HUES6 (cell line): ENCODE data around the gene PPT1.

Source experiments
- H3K27ac ChIP-seq: 2 replicates; pipeline ENCODE4 v1.7.0; 2013; ENCODE audit warnings: low read depth, mild to moderate bottlenecking, low read length, inconsistent platforms
- H3K27me3 ChIP-seq: 2 replicates; pipeline ENCODE4 v1.6.1; 2013; ENCODE audit warnings: low read length; ENCODE audit not compliant: control insufficient read depth, insufficient read depth
- H3K36me3 ChIP-seq: 2 replicates; pipeline ENCODE4 v1.6.1; 2013; ENCODE audit warnings: low read length; ENCODE audit not compliant: control insufficient read depth, insufficient read depth
- H3K4me1 ChIP-seq: 2 replicates; pipeline ENCODE4 v1.6.1; 2013; ENCODE audit warnings: low read length; ENCODE audit not compliant: control insufficient read depth, insufficient read depth
- H3K4me3 ChIP-seq: 2 replicates; pipeline ENCODE4 v1.5.1; 2013; ENCODE audit warnings: low read depth, low read length
- H3K9ac ChIP-seq: one replicate; pipeline ENCODE4 v1.6.1; 2013; ENCODE audit warnings: mild to moderate bottlenecking, low read length
- H3K9me3 ChIP-seq: 2 replicates; pipeline ENCODE4 v1.6.1; 2013; ENCODE audit warnings: low read depth, low read length; ENCODE audit not compliant: control insufficient read depth, insufficient read depth

Gene PPT1

GRCh38 chr1:40023379-40023944, 73.6 kb downstream of the PPT1 start:
- H3K27ac ChIP-seq: no peak overlapping the region
- peaks cover 12% of the 10 kb centered on the region for H3K9me3 ChIP-seq
- H3K27me3 ChIP-seq: no peaks in the 10 kb centered on the region
- H3K9ac ChIP-seq: no peak overlapping the region
- H3K36me3 ChIP-seq: no peaks in the 10 kb centered on the region
- H3K4me1 ChIP-seq: no peaks in the 10 kb centered on the region
- no peak overlapping the region for H3K4me3 ChIP-seq
